Measurements from ENCODE around the gene RAX2.

Gene RAX2

GRCh38 chr19:3745363-3746045 lies 26.5 kb downstream of the RAX2 start:
- no peaks in the 10 kb centered on the region for H3K79me2 ChIP-seq (ENCODE audit: insufficient read depth, low read length)
- no peaks in the 10 kb centered on the region for H3K27me3 ChIP-seq (ENCODE audit: insufficient read depth, low read length, poor library complexity, severe bottlenecking)
- no peaks in the 10 kb centered on the region for H4K20me1 ChIP-seq (ENCODE audit: insufficient read depth, low read length, poor library complexity, severe bottlenecking)
- H3K4me1 ChIP-seq (ENCODE audit: insufficient read depth, low read length, poor library complexity, severe bottlenecking) = no peaks in the 10 kb centered on the region
- H3K36me3 ChIP-seq (ENCODE audit: insufficient read depth, low read length) = no peaks in the 10 kb centered on the region
- TF ChIP-seq EZH2phosphoT487 (IDR thresholded peaks at IDR 0.05; ENCODE audit: borderline replicate concordance) (no peak), CTCF (conservative IDR thresholded peaks at IDR 0.05; ENCODE audit: low read length) (no peak)
- no peak overlapping the region for H2AFZ ChIP-seq (ENCODE audit: low read length)
- H3K9me2 ChIP-seq (replicated peaks; ENCODE audit: low read depth, low read length) = no peaks in the 10 kb centered on the region
- no peak overlapping the region for H3K9ac ChIP-seq (ENCODE audit: low read depth, low read length, poor library complexity, severe bottlenecking)
- H3K4me2 ChIP-seq (ENCODE audit: low read depth, low read length, poor library complexity, severe bottlenecking) = no peak overlapping the region
- no peaks in the 10 kb centered on the region for H3F3A ChIP-seq (ENCODE audit: low read depth)
- H3K9me3 ChIP-seq (ENCODE audit: insufficient read depth, low read depth, low read length) = no peaks in the 10 kb centered on the region
- no peak overlapping the region for H3K4me3 ChIP-seq (ENCODE audit: low read length, poor library complexity, severe bottlenecking)

GRCh38 chr19:3743486-3743885 lies 28.5 kb downstream of the RAX2 start:
- no peaks in the 10 kb centered on the region for H3F3A ChIP-seq (ENCODE audit: low read depth)
- H4K20me1 ChIP-seq (ENCODE audit: insufficient read depth, low read length, poor library complexity, severe bottlenecking) = no peaks in the 10 kb centered on the region
- no peaks in the 10 kb centered on the region for H3K4me1 ChIP-seq (ENCODE audit: insufficient read depth, low read length, poor library complexity, severe bottlenecking)
- no peak overlapping the region for H3K4me3 ChIP-seq (ENCODE audit: low read length, poor library complexity, severe bottlenecking)
- no peaks in the 10 kb centered on the region for H3K27me3 ChIP-seq (ENCODE audit: insufficient read depth, low read length, poor library complexity, severe bottlenecking)
- no peaks in the 10 kb centered on the region for H3K36me3 ChIP-seq (ENCODE audit: insufficient read depth, low read length)
- H2AFZ ChIP-seq (ENCODE audit: low read length) = no peak overlapping the region
- H3K9me2 ChIP-seq (replicated peaks; ENCODE audit: low read depth, low read length) = no peaks in the 10 kb centered on the region
- TF ChIP-seq CTCF (conservative IDR thresholded peaks at IDR 0.05; ENCODE audit: low read length) = no peak
- no peak for TF ChIP-seq EZH2phosphoT487 (IDR thresholded peaks at IDR 0.05; ENCODE audit: borderline replicate concordance)
- no peak overlapping the region for H3K9ac ChIP-seq (ENCODE audit: low read depth, low read length, poor library complexity, severe bottlenecking)
- no peaks in the 10 kb centered on the region for H3K9me3 ChIP-seq (ENCODE audit: insufficient read depth, low read depth, low read length)
- H3K4me2 ChIP-seq (ENCODE audit: low read depth, low read length, poor library complexity, severe bottlenecking) = no peak overlapping the region
- H3K79me2 ChIP-seq (ENCODE audit: insufficient read depth, low read length) = no peaks in the 10 kb centered on the region

- no peak overlapping the region for H3K4me2 ChIP-seq (ENCODE audit: low read depth, low read length, poor library complexity, severe bottlenecking)
- H3K9me2 ChIP-seq (replicated peaks; ENCODE audit: low read depth, low read length) = no peaks in the 10 kb centered on the region
- TF ChIP-seq EZH2phosphoT487 (IDR thresholded peaks at IDR 0.05; ENCODE audit: borderline replicate concordance) (no peak), CTCF (conservative IDR thresholded peaks at IDR 0.05; ENCODE audit: low read length) (no peak)
- H3K4me1 ChIP-seq (ENCODE audit: insufficient read depth, low read length, poor library complexity, severe bottlenecking) = no peaks in the 10 kb centered on the region
- H3K36me3 ChIP-seq (ENCODE audit: insufficient read depth, low read length) = no peaks in the 10 kb centered on the region
- no peaks in the 10 kb centered on the region for H3F3A ChIP-seq (ENCODE audit: low read depth)
- H3K27me3 ChIP-seq (ENCODE audit: insufficient read depth, low read length, poor library complexity, severe bottlenecking) = no peaks in the 10 kb centered on the region
- no peaks in the 10 kb centered on the region for H4K20me1 ChIP-seq (ENCODE audit: insufficient read depth, low read length, poor library complexity, severe bottlenecking)
- H3K4me3 ChIP-seq (ENCODE audit: low read length, poor library complexity, severe bottlenecking) = no peak overlapping the region
- H3K9ac ChIP-seq (ENCODE audit: low read depth, low read length, poor library complexity, severe bottlenecking) = no peak overlapping the region
- H3K9me3 ChIP-seq (ENCODE audit: insufficient read depth, low read depth, low read length) = no peaks in the 10 kb centered on the region
- no peaks in the 10 kb centered on the region for H3K79me2 ChIP-seq (ENCODE audit: insufficient read depth, low read length)
- H2AFZ ChIP-seq (ENCODE audit: low read length) = no peak overlapping the region
These were observed 31.6 kb downstream of the RAX2 start for GRCh38 chr19:3740431-3740830.

Data from Loucy (cell line).